K562 (cell line): ENCODE data around the gene NT5DC4. TPM values are rescaled to one million over a fixed set of nuclear protein-coding genes. Genes with fewer than 3 reads are reported as not detected.

Experiments used
- ARID4B ChIP-seq: sonication (generic); formaldehyde crosslinking; IDR thresholded peaks from 2 replicates; pipeline ENCODE4 v1.8.0; 2022; ENCODE audit warnings: mild to moderate bottlenecking, missing genetic modification reagents
- E2F5 ChIP-seq: sonication (generic); formaldehyde crosslinking; IDR thresholded peaks from 2 replicates; pipeline ENCODE4 v1.8.0; 2022; ENCODE audit warnings: mild to moderate bottlenecking, missing genetic modification reagents
- ETV1 ChIP-seq: fragments of 450-650 bp; conservative IDR thresholded peaks from 2 replicates; pipeline ENCODE4 v1.6.1; 2016; ENCODE audit warnings: missing genetic modification characterization, control low read depth, low read depth, missing compliant biosample characterization
- HDAC6 ChIP-seq: IDR thresholded peaks from 2 replicates; pipeline ENCODE4 v1.6.1; 2012; ENCODE audit warnings: low read depth, mild to moderate bottlenecking, control low read depth, inconsistent platforms, low read length, moderate library complexity
- MCM2 ChIP-seq: fragments of 450-650 bp; IDR thresholded peaks from 2 replicates; pipeline ENCODE4 v1.6.1; 2017; ENCODE audit warnings: low read depth, mild to moderate bottlenecking
- PRDM10 ChIP-seq: fragments of 450-650 bp; IDR thresholded peaks from 2 replicates; pipeline ENCODE4 v1.6.1; 2018; ENCODE audit not compliant: partially characterized antibody
- ZNF184 ChIP-seq: sonication (generic); formaldehyde crosslinking; IDR thresholded peaks from 2 replicates; pipeline ENCODE4 v1.5.0; 2020; ENCODE audit warnings: missing genetic modification reagents
- ZNF23 ChIP-seq: fragments of 250-450 bp; sonication (Bioruptor Pico); IDR thresholded peaks from 2 replicates; pipeline ENCODE4 v1.4.0; 2020; ENCODE audit warnings: mild to moderate bottlenecking
- ZNF354B ChIP-seq: fragments of 250-450 bp; sonication (Bioruptor Pico); IDR thresholded peaks from 2 replicates; pipeline ENCODE4 v1.4.0; 2020
- polyA plus RNA-seq, 8 experiments: library from polyadenylated mRNA; depleted of rRNA in 4 of 8; stranded (reverse) in 5 of 8; unstranded in 3 of 8; fragments of >200 nt; fragmentation: Nextera tagmentation in 2 of 8; fragmentation: Illumina TruSeq in 1 of 8; extraction: Ambion mirVana in 2 of 8; extraction: Trizol in 1 of 8; gene quantifications; 2 replicates each; pipeline versions ENCODE4 v1.2.1 to v1.2.3, GENCODE V29; 2011 to 2014; ENCODE audit warnings: inconsistent platforms in 1 of 8, missing spikeins in 1 of 8
- total RNA-seq, 7 experiments: library from RNA; depleted of rRNA in 6 of 7; stranded (reverse); fragments of >200 nt in 6 of 7; fragmentation: Illumina TruSeq in 2 of 7; extraction: Trizol in 2 of 7; gene quantifications; 2 replicates each; pipeline versions ENCODE4 v1.2.1 to v1.2.3, GENCODE V29; 2011 to 2021; ENCODE audit warnings: low replicate concordance in 1 of 7

NT5DC4 gene
- total and polyA plus RNA-seq, 9 of the 15 experiments (the other 6 are each of a cell fraction or from before 2014, with no cell fraction given): 0.44 to 6.9 (median 2.5) TPM

- peak; percentile 21; the same call in 1 of the 2 replicates for TF ChIP-seq ARID4B (CRISPR knock-in tag)
- no peak for TF ChIP-seq ZNF184
- TF ChIP-seq ZNF354B (CRISPR knock-in tag): no peak
- TF ChIP-seq ETV1 (tag): 0 out of 2 replicates have a peak, but pooled peaks have one; percentile 10
- no peak for TF ChIP-seq ZNF23 (CRISPR knock-in tag)
- no peak for TF ChIP-seq MCM2
- TF ChIP-seq PRDM10: no peak
- no peak for TF ChIP-seq HDAC6
- TF ChIP-seq E2F5 (CRISPR knock-in tag): no peak
Observed at GRCh38 chr2:112727276-112728028, 6.6 kb downstream of the NT5DC4 start (continued).
